GM18951 (cell line): ENCODE results near the gene IGSF9B.

Experiments used
- POLR2A ChIP-seq: IDR thresholded peaks from 4 replicates; pipeline ENCODE4 v1.6.1; 2011; ENCODE audit warnings: mild to moderate bottlenecking; ENCODE audit not compliant: insufficient read length, insufficient read depth; ENCODE audit errors: extremely low read depth
- in situ Hi-C: fragments of 300-500 bp; cut with MboI; formaldehyde crosslinking; loops from one replicate; pipeline ENCODE4 v1.12.0; 2022; ENCODE audit warnings: low sequenced_read_pairs, mixed read lengths, inconsistent platforms; ENCODE audit not compliant: unreplicated experiment

IGSF9B gene

DNA sequence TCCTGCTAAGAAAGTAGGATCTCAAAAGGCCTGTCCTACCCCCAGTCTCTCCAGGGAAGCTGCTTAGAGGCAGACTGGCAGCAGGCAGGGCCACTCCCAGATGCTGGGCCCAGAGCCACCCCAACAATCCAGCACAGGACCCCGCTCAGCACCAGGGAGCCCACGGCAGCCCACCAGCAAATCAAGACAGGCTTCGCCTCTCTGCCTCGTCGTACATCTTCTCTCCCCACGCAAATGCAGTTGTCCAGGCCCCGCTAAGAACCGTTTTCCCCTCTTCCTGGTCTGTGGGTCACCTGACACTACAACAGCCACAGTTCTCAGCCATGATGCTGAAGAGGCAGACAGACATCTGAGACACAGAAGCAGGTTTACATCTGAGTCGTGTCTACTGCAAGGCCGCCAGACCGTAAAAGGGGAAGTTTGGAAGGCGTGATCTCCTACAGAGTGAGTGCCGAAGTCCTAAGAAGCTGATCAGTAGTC, 51.1 kb downstream of the IGSF9B start:
- no peak for TF ChIP-seq POLR2A
- in situ Hi-C loops = no loop called here

DNA sequence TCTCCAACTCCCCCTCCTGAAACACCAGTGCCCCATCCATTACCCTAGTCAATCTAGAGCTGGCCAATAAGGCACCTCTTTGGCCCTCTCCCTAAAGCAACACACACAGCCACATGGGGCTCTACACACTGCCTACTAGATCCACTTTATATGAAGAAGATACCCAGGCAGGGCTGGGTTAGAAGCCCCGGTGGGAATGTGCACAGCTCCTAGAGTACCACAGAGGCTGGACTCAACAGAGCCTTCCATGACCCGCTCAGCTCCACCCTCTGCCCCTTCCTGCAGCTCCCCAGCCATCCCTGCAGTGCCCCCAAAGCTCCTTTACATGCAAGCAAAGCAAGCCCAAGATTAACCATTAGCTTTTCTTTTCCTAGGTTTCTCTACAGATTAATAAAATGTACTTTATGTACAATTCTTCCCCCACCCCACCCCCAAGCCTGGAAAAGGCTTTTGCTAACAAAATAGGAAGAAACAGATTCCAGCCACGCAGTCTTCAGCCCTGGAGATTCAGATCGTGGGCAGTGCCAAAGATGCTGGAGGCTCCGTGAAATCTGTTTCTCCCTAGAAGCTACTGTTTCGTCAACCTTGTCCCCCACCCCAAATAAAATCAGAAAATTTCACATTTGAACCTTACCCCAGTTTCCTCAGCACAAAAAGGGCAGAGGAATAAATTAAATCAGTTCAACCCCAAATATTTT, 51.8 kb downstream of the IGSF9B start:
- in situ Hi-C loops = no loop called here
- TF ChIP-seq POLR2A = no peak

DNA sequence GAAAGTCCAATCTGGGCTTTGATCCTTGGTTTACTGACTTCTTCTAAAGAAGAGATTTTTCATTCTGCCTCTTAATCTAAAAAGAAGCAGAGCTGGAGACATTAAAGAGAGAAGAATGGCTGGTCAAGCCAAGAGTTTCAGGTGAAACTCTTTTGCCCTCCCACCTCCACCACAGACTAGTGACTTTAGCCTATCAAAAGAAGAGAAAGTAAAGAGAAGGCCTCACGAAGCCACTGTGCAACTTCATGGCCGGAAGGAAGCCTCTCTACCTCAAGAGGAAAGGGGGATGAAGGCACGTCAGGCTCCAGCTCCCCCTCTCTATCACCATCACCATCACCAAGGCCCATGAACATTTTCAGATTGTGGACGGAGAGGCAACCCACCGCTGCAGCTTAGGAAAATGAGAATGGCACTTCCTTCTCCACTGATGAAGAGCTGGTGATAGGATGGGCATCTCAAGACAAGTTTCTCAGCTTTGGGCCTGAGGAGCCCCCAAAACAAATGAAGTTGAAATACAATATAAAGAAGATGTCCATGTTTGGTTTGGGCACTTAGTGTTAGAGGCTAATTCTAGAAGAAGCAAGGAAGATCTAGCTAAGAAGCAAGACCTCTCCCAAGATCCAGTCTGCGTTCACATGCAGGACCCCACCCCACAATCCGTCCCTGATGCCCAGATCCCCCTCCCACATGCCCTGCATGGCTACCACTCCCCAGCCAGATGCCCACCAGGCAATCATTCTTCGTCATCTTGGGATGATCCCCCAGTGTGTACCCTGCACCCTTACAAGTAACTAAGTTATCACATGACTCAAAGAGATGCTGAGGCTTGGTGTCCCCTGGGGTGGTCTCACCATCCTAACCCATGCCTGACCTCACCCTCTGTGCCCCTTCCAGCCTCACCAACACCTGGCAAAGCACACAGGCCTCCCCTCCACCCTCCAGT, 52.6 kb downstream of the IGSF9B start:
- in situ Hi-C loops = no loop called here

DNA sequence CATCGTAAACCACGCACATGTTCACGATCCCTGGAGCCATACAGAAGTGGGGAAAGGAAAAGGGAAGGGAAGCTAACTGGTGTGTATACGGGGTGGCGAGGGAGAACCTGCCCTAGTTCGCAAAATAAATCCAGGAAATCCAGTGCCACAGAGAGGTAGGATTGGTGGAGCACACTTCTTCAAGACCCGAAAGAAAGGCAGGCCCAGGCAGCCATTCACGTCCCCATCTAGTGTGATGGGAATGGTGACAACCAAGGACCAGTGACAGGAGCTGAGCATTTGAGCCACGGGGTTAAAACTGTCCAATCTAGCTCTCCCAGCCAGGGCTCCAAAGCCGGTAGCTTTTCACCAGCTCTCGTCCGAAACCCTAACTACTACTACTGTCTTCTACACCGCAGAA, 53.7 kb downstream of the IGSF9B start:
- TF ChIP-seq POLR2A = no peak
- in situ Hi-C loops = no loop called here

More for the DNA sequence above, 52.6 kb downstream of the IGSF9B start:
- no peak for TF ChIP-seq POLR2A

DNA sequence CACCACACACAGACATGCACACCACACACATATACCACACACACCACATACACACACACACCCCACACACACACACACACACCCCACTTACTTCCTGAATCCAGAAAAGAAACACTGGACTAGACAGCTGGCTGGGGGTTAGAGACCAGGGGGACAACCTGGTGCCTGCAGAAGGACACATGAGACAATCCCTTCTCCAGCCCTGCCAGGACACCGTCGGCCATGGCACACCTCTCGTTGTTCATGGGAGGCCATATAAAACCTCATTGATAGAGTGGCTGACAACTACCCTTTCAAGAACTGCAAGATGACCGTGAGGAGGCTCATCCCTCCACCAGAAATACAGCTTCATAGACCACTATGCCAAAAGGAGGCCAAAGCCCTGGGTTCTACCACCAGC, 54.3 kb downstream of the IGSF9B start:
- TF ChIP-seq POLR2A = no peak
- in situ Hi-C loops = no loop called here

DNA sequence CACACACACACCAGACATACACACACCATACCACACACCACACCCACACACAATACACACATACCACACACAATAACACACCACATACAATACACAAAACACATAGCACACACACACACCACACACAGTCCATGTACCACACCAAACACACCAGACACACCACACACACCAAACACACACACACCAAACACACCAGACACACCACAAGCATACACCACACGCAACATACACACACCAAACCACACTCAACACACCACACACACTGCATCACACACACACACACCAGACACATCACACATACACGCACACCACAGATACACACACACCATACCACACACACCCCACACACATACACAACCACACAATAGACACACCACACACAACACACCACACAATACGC, 54.8 kb downstream of the IGSF9B start:
- no peak for TF ChIP-seq POLR2A
- in situ Hi-C loops = no loop called here

DNA sequence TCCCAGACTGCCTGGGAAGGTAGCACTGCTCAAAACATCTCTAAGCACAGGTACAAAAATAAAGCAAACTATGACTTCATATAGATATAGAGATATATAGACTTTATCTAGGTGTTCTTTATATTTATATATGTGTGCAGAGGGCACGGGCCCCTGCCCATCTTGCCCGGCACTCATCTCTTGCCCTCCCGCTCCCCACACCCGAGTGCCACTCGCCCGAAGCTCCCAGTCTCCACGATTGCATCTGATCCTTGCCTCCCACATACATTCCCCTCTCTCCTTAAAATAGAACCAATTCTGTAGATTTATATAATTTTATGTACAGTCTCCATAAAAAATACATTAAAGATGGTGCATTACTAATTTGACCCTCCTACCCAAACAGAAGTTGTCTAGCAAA, 55.5 kb downstream of the IGSF9B start:
- no peak for TF ChIP-seq POLR2A
- in situ Hi-C loops = no loop called here

DNA sequence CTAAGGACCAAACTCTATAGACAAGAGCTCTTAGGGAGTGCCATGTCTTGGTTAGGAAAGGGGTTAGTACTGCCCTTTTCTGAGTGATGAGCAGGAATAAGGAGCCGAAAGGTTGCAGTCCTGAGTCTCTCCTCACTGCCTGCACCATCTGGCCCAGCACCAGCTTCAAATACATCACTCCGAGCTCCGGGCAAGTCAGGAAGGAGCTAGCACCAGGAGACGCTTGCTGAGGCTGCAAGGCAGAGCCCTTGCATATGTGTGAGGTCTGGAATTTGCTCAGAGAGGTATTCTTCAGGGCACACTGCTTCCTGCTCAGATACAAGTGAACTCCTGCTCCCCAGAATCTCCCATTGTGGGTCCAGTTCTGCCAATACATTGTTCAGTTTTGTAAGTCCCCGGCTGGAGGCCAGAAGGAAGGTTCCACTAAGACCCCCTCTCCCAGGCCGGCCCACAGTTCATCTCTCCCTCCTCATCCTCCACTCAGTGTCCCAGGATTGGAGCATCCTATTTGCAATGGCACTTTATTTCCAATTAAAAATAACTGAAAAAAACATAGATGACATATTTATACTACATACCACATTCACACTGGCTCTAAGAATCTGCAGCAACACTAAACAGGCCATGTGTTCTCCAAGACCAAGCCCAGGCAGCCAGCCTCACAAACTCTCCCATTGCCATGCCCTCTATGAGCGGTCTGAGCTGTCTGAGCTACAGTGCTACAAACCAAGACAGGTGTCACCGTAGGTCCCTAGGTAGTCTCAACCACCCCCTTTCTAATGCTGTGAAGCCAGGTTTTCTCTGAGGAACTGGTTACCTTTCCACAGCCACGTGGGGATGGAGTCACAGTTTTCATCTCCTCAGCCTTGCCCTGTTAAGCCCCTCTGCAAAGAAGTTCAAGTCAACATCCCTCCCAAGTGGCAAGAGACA, 56.3 kb downstream of the IGSF9B start:
- no peak for TF ChIP-seq POLR2A
- in situ Hi-C loops = no loop called here

DNA sequence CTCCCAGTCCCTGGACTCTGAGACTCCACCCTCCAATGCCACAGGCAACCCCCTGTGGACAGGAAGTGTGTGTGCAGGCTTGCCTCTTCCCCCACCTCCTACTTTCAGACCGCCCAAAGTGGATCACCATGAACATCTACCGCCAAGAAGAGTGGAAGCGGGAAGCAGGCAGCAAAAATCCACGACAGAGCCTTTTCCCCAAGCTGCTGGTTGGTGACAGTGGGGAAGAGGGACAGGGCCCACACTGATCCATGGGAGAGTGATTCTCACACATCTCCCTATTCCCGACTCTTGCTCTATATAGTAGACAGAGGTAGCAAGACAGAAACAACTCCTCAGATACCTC, 58.0 kb downstream of the IGSF9B start:
- no peak for TF ChIP-seq POLR2A
- in situ Hi-C loops = no loop called here

DNA sequence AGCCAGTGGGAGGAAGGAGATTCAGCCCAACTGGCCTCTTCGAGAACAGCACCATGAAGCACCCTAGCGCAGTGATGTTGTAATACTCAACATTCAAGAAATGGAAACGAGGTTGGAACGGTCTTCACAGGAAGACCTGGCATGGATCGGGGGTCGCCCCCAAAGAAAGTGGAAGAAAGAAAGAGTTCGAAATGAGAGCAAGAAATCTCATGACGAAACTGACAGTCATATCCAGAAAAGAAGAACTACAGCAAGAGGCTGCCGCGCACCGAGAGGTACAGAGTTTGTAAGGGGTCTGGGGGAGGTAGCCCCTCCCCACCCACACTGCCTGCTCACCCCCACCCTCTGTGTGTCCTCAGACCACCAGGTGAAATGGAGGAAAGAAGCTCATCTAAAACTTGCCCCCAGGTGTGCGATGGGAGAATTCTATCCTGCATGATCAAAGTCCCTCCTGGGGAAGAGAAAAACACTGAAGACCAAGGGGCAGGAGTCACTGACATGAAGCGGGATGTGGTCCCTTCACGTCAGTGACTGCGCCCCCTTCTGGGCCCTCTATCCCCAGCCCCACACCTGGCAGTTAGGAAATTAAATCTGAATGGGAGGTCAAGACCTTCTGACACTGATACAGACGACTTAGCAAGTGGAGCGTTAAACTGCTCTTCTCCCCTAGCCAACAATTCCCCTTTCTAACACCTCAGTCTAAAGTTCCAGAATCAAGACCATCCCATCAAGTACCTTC, 58.6 kb downstream of the IGSF9B start:
- in situ Hi-C loops = no loop called here
- no peak for TF ChIP-seq POLR2A

DNA sequence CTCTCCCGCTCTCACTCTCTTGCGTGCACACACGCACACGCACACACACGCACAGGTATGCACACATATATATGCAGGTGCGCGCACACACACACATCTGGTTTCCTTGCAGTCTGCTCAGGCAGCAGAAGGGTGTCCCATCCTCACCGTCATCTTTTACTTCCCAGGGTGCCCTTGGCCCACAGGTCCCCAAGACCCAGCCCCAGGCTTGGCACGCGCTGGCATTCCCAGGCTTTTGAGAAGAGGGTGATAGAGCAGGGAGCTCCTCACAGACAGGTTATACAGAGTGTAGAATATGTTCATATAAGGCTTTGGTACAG, 59.5 kb downstream of the IGSF9B start:
- no peak for TF ChIP-seq POLR2A

DNA sequence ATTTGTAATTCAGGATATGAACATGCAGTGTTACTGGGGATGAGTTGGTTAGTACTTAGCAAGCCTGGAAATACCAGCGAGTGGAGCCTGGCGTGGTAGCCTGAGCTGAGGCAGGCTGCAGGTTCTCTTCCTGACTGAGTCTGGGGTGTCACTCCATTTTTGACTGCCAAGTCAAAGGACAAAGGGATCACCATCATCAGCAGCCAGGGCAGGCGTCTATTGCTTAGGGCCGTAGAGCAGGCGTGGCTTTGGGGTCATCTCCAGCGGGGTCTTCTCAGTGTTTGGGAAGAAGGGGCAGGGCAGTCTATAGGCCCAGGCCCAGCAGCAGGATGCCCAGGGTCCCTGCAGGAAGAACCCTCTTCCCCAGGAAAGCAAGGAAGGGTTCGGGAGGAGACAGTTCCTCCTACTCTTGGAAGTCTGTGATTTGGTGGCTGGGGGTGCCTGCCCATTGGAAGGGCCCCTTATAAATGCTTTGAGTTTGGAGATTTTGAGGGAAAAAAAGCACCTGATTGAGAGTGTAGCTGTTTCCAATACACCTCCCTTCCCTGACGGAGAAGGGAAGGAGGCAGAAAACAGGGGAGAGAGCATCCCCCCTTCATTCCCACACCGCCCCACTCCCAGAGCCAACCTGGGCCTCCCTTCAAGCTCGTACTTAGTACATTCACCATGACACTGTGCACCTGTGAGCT, 60.0 kb downstream of the IGSF9B start:
- no peak for TF ChIP-seq POLR2A
- in situ Hi-C loops = no loop called here

More for the DNA sequence above, 59.5 kb downstream of the IGSF9B start:
- in situ Hi-C loops = no loop called here
